ENCODE measurements around the gene BCKDK.
A peak's percentile ranks its signal among the peaks of the same experiment; 100 is the strongest.

BCKDK gene

DNA sequence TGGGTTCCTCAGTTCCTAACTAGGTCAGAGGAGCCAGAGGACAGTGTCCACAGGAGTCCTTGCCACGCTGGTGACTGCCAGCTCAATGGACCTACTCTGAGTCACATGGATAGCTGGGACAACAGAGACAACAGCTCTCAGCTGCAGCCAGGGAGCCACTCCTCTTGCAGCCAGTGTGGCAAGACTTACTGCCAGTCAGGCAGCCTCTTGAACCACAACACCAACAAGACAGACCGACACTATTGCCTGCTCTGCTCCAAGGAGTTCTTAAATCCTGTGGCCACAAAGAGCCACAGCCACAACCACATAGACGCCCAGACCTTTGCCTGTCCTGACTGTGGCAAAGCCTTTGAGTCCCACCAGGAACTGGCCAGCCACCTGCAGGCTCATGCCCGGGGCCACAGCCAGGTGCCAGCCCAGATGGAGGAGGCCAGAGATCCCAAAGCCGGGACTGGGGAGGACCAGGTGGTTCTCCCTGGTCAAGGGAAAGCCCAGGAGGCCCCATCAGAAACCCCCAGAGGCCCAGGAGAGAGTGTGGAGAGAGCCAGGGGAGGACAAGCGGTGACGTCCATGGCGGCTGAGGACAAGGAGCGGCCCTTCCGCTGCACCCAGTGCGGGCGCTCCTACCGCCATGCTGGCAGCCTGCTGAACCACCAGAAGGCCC is 27.3 kb upstream of the BCKDK start:
- DNase-seq = no peak

DNA sequence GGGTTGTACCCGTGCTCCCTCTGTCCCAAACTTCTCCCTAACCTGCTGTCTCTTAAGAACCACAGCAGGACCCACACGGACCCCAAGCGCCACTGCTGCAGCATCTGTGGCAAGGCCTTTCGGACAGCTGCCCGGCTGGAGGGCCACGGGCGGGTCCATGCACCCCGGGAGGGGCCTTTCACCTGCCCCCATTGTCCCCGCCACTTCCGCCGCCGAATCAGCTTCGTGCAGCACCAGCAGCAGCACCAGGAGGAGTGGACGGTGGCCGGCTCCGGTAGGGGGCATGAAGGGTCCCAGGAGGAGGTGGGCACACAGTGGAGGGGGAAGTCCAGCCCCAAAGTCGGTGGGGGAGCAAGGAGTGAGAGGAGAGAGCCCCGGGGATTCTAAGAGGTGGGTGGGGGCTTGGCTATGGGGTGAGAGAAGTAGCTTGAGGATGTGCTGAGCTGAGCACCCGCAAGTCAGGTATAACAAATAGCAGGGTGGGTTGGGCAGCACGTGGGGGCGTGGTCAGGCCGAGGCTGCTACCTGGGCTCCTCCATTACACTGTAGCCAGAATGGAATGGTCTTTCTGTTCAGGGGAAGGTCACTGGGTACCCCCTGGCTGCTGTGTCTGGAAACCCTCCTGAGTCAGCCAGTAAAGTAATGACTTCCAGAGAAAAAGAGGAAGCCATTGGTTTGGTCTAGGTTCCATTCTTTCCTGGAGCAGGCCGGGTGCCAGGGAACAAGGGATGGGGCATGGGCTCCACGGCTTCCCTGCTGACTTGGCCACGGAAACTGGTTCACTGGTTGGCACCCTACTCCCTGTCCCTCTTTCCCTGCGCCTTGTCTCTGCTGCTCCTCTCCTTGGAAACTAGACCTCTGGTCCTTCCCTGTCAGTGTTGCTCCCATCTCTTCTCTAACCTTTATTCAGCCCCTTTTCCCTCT is 26.5 kb upstream of the BCKDK start:
- no peak for DNase-seq

DNA sequence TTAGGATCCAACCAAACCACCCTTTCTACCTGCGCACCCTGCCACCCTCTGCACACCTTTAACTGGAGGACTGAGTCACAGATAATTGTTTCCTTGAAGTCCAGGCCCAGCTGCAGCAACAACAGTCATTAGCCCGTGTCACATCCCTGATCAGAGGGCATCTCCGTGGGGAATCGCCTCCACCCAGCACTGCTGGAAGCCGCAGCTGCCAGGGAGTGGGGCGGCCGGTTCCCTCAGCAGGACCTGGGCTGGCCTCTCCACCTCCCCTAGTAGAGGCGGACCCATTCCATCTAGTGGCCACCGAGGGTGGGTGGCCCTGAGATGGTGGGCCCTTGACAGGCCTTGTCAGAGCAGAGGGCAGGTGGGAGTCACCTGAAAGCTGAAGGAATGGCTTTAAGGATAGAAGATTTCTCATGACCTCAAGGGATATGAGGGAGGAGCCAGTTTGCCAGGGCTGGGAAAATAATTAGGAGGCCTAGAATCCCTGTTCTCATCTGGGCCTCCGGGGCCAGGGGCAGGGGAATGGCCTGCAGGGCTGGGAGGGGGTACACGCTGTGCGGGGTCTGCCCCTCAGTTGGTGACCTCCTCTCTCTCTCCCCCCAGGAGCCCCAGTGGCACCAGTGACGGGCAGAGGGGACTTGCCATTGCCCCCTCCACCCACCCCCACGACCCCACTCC is 25.7 kb upstream of the BCKDK start:
- no peak for DNase-seq

DNA sequence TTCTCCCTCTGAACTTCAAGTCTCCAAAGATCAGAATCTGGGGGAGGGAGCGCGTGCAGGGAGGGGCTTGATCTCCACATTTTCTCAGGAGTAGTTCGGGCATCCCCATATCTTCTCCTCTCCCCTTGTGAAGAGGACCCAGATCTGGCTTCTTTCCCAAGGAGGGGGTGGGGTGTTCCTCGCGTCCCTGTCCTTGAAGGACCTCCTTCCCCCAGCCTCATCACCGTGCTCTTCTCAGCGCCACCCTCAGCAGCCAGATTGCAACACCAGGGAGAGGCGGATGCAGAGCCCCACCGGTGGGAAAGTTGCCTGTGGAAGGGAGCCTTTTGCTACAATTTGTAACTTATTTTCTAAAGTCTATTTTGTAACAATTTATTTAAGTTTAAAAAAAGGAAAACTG is 25.1 kb upstream of the BCKDK start:
- DNase-seq = no peak

DNA sequence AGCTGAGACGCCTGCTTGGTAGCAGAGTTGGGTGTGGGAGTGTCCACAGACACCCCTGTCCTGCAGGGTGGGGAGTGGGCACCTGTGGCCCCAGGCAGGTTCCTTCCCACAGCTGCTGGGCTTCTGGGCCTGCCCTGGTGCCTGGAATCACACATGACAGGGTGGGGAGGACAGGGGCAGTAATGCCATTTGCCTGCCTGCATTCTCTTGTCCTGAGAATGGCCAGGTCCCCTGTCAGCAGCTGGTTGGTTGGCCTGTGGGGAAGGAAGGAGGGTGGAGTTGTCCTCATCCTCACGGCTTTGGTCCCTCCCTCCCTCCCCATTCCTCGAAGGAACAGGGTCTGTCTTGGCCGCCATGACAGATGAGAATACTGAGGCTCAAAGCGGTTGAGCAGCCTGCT is 24.6 kb upstream of the BCKDK start:
- DNase-seq = no peak

DNA sequence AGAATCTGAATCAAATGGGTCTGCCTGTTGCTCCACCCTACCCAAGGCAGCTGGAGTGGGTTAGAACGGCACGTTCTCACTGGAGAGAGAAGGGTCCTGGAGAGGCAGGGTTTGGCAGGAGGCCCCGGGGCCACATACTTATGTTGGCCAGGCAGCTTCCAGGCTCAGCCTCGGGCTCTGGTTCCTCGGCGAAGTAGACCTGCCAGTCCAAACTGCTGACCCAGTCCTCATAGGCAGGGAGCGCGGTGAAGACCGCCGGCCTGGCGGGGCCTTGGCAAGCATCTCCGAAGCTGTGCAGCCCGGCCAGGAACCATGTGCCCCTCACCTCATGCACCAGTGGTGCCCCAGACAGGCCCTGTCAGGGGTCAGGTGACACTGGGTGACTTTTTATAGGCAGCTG is 24.2 kb upstream of the BCKDK start:
- DNase-seq = no peak

DNA sequence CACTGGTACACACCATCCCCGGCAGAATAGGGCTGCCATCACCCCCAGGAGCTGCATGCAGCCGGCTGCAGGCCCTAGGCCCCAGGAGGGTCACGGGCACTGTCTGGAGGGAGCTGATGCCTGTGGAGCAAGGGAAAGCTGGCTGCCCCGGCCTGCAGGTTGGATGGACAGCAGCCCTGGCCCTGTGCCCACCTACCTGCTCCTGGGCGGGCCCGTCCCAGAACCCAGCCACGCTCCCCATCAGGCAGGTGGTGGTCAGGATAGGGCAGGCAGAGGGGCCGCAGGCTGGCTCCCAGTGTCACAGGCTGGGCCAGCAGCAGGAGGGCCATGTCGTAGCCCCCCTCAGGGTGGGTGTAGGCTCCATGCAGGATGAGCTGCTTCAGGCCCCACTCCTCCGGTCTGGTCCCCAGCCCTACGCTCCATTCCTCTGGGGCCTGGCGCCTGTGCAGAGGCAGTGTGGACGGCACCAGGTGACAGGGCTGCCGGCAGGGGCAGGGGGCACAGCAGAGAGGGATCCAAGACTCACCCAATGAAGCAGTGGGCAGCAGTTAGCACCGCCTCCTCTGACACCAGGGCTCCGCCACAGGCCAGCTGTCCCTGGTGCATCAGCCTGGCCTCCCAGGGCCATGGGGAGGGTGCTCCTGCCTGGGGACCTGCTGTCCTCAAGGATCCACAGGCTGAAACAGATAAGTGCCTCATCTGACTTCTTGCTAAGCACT is 23.4 kb upstream of the BCKDK start:
- no peak for DNase-seq

DNA sequence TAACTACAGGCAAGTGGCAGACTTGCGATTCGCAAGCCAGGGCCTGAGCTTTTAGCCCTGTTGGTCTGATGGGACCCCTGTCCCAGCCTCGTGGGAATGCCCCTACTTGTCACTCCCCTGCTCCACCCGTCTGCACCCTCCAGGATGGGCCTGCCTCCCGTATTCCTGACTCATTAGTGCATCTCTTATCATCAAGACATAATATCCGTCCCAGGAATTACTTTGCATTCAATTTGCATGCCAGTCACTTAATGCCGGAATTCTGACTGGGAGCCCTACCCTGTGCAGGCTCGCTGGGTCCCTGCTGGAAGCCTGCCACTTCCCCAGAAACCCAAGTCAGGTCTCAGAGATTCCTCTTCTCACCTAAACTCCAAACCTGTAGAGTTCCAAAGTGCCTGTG is 22.8 kb upstream of the BCKDK start:
- no peak for DNase-seq

DNA sequence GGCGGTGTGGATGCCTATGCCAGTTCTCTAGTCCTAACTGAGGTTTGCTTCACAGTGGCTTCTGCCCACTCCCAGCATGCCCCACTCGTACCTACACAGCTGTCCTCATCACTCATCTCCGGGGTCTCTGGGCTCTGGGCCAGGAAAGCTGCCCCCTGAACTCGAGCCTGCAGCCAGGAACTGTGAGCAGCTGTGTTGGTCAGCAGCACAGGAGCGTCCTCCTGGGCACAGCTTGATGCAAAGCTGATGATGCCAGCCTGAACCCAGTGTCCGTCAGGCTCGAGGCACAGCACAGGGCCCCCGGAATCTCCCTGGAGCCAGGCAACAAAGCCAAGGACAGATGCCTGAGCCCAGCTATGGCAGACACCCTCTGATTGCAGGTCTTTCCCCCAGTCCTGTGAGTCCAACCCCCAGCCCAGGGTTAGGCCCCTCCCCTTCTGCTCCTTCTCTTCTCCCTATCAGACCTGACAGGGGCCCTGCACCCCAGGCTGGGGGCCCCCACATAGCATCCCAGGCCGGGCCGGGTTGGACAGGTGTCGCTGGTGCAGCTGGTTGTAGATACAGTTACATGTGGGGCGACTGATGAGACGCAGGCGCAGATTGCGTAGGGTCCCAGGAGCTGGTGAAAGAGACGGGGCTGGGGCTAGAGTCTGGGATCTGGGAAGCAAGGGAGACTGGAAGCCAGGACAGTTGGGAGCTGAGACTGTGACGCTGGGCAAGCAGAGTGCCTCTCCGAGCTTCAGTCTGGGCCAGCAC is 22.1 kb upstream of the BCKDK start:
- no peak for DNase-seq

DNA sequence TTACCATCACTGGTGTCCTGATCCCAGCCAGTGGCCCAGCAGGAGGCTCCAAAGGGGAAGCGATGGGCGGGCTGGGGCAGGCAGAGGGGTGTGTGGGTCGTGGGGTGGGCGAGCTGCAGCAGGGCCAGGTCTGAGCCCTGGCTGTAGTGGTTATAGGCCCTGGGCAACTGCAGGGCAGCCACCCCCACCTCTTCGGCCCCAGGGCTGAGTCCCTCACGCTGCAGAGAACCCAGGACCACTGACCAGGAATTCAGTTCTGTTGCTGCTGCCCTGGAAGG is 21.6 kb upstream of the BCKDK start:
- no peak for DNase-seq

DNA sequence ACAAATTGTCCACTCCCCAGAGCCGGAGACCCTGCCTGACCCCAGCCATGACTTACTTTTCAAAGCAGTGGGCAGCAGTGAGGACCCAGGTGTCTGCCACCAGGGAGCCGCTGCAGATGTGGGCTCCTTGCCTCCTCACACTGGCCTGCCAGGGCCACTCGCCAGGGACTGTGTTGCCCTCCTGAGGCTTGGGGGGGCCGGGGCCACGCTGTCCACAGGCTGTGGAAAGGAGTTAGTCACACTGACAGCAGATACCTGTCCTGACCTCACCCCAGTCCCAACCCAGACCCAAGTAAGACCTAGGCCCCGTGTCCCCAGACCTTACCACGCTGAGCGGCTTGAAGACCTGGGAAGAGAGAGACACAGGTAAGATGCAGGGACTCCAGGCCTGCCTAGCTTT is 20.7 kb upstream of the BCKDK start:
- DNase-seq = no peak

DNA sequence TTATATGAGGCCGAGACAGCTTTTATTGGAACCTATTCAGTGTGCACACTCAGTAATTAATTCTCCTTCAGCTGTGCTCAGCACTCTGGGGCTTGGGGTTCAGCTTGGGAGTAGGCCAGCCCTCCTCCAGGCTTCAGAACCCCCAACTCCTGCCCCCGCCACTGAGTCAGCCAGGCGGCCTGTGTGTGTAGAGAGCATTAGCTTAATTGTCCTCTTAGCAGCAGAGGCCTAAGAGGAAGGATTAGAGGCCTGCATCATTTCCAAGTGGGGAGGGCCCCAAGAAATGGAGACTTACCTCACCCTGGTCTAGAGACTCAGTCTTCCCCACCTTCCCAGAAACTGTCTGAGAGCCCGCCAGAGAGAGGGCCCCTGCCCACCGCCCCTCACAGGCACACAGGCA is 20.2 kb upstream of the BCKDK start:
- DNase-seq = no peak

DNA sequence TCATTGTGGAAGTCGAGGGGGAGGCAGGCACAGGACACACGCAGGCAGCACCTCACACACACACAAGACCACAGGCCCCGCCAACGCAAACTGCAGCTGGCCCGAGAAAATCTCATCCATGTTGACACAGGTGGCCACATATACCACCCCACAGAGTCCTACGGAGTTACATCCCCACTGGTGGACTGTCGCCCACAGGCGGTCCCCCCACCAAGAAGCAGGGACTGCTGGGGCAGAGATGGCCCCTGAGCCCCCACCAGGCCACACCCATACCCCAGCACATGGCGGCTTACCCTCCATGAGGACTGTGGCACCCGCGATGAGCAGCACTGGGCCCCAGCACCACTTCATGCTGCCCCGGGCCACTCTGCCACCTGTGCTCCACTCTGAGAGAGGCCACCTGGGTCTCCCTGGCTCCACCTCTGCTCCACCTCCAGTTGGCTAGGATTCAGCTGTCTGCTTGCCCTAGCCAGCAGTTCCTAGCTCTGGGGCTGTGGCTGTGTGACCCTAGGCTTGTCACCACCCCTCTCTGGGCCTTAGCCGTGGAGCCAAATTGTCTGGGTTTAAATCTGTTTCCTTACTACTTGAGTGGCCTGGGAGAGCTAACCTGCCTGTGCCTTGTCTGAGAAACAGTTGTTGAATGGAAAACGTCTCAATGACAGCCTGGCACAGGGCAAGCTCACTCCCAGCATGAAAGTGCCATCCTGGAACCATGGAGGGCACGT is 19.6 kb upstream of the BCKDK start, which contains the start of gene PRSS53:
PRSS53 (minus strand) TSS at position 485 of the 725 bp plus-strand sequence; CDS start at position 351, 134 bp downstream.
- DNase-seq = no peak

DNA sequence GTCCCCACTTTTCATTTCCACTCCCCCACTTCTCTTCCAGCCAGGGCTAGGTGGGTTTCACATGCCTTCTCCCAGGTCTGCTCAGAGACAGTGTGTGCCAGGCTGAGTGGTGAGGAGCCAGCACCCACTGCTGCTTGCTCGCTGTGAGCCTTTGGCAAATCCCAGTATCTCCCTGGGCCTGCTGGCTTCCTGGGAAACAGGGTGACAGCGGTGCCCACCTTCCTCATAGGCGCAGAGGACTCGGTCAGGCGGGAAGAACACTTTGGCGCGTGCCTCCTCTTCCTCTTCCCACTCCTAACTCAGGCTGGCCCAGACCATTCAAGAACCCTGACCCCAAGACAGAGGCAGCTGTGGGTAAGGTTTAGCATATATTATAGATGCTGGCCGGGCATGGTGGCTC is 19.0 kb upstream of the BCKDK start:
- no peak for DNase-seq

DNA sequence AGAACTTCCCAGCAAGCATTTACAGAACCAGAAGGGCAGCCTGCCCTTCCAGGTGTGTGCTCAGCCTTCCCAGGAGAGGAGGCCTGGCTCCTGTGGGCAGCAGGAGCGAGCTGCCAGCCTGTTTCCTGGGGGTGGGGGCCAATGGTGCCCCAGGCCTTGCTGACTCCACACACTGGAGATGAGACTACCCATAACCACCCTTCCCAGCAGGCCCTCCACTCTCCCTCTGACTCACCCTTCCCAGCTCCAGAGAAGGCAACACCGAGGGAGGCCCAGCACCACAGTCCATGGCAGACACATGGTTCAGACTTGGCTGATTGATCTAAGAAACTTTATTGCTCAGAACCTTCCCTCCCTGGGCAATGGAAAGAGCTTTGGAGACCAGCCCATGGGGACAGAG is 17.6 kb upstream of the BCKDK start:
- DNase-seq = no peak

DNA sequence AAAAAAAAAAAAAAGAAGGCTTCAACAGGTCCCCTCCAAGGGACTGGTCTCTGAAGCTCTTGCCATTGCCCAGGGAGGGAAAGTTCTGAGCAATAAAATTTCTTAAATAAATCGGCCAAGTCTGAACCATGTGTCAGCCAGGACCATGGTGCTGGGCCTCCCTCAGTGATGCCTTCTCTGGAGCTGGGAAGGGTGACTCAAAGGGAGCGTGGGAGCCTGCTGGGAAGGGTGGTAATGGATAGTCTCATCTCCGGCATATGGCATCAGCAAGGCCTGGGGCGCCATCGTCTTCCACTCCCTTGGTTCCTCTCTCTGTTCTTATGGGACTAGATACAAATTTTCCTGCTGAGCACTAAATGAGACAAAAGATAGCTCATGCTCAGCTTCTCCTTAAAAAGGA is 15.9 kb upstream of the BCKDK start:
- no peak for DNase-seq

DNA sequence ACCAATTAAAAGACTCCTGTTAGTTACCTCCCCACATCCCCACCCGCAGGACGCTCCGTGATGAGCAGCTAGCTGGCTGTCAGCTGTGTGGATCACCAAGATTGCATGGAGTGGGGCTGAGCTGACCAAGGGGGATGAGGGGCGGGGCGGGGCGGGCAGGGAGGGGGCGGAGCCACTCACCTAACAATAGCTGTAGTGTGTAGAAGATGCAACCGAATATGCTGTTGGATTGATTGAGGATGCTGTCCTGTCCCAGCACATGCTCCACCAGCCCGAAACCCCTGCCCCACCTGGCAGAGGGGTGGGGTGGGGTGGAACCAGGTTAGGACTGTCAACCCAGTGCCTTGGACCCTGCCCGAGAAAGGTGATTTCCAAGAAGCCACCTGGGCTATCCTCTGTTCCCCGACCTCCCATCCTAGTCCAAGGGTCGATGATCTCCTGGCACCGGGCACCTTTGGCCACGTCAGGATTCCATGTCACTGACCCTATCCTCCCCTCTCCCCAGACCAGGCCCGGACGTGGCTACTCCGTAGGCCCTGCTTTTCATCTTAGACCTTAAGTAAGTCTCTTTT is 15.0 kb upstream of the BCKDK start:
- DNase-seq = no peak

DNA sequence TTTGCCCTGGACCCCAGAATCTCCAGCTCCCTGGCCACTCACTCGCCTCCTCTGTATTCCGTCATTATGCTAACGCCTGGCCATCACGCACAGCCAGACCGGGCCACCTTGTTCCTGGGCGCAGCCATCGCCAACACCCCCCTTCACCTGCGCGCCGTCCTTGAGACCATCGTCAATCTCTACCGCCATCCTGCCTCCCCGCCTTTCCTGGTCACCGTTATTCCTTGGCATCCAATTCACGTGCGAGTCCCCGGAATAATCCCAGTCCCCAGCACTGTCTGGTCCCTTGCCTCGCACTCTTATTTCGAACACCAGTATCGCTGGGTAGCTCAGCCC is 14.1 kb upstream of the BCKDK start:
- DNase-seq = no peak

DNA sequence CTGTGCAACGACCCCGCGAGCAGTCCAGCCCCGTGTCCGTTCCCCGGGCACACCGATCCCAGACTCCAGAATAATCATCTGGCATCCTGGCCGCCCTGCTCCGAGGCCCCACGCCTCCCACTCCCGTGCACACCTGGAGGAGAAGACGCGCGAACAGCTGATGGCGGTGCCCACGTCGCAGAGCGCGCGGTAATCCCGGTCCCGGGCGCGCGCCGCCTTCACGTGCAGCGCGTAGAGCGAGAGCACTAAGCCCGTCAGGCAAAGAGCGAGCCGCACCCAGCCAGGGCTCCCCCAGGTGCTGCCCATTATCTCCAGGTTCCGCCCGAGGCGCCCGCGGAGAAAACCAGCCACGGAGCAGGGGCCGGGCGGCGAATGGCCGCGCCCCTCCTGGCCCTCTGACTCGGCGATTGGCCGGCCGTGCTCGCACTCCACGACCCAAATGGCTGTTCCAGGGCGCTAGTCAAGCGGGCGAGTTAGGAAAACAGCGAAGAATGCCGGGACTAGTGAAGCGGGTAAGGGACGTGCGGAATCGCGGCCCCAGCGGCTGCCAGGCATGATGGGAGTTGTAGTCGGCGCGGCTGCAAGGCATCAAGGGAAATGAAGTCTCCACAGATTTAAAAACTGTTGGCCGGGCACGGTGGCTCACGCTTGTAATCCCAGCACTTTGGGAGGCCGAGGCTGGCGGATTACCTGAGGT is 13.6 kb upstream of the BCKDK start, which contains the start of gene VKORC1:
VKORC1 (minus strand) TSS at position 374 of the 697 bp plus-strand sequence; CDS start at position 306, 68 bp downstream.
- DNase-seq = peak; percentile 80

DNA sequence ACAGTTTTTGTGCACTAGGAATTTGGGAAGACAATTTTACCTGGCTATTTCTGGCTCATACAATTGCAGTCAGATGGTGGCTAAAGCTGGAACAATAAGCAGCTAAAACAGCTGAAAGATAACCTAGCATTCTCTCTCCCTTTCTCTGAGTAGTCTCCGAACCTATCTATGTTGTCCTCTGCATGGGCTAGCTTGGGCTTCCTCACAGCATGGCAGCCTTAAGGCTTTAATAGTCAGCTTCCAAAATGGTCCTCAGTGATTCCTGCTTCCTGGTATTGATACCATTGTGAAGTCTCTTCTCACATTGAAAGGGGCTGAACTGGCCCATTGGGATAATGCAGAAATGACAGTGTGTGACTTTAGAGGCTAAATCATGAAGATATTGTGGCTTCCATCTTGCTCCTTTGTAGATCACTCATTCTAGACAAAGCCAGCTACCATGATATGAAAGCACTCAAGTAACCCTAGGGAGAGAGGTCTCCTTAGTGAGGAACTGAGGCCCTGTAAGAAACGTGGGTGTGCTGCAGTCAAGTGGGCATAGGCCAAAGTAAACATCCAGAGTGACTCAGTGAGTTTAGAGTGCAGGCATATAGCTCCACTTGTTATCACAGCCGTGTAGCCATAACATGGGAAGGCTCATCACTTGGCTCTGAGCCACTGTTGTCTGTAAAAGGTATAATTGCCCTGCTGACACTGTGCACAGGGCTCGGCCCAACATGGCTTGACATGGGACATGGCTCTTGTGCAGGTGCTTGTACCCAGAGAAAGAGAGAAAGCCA is 8.1 kb upstream of the BCKDK start:
- DNase-seq = no peak
